ENCODE results near the gene ZMIZ1.

DNA sequence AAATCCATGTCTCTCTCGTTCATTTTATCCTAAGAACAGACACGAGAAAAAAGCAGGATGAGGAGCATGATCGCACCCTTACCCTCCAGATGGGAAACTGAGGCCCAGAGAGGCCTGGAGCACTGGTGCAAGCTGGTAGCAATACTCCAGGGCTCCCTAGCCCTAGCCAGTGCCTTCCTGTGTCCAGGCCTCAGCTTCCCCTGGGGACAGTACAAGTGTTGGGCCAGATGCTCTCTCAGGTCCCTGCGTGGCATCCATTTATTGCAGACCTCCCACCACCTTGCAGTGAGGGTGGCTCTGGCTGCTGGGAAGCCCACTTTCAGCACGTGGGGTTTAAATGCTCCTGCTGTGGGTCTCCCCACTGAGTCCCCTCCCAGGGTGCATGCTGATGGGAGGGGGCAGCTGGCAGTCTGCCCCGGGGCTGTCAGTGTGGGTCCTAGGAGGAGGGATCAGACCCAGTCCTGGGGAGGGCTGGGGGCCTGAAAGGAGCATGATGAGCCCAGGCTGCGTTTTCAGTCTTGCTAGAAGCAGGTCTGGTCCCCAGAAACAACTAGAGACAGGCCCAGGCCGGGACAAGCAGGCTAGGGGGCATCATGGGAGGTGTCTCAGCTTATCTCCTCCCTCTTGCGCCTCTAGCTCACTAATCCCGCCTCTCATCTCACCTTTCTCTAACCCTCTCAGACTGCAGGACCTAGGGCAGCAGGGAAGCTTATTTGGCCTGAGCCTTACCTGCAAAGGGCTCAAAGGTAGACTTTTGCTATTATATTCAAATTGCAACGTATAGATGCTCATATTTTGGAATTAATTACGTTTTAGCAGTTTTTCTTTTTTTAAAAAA is 277.8 kb downstream of the ZMIZ1 start:
- TF ChIP-seq CTCF (conservative IDR thresholded peaks at IDR 0.05) (no peak), ZFX (IDR thresholded peaks at IDR 0.05) (no peak)
